Measurements from ENCODE around the gene IGSF9. TPM values are rescaled to one million over a fixed set of nuclear protein-coding genes. Genes with fewer than 3 reads are reported as not detected.

Gene IGSF9
- total RNA-seq, 4 donors from 2014 or later = 0.17 to 0.23 TPM; not detected in 2

- H3K27ac ChIP-seq (replicated peaks in 1 of 4) = no peak overlapping the region
- no peak for DNase-seq (ENCODE audit: extremely low spot score)
- H3K27me3 ChIP-seq = peaks cover 0 to 24% (median 0%) of the 10 kb centered on the region in 4 donors
- H3K36me3 ChIP-seq = no peaks in the 10 kb centered on the region
- WGBS = 90% methylated on average over 6 of the region's 6 CpGs
- intact Hi-C loops (cut with DNase I) = no loop called here
- H3K4me3 ChIP-seq = no peak overlapping the region
- H3K4me1 ChIP-seq = peaks cover 3 to 12% (median 6%) of the 10 kb centered on the region in 4 donors
- H3K9me3 ChIP-seq = no peaks in the 10 kb centered on the region
- TF ChIP-seq POLR2A (IDR thresholded peaks at IDR 0.05; ENCODE audit: low read depth) = no peak
- no peak for TF ChIP-seq EP300 (IDR thresholded peaks at IDR 0.05)
- TF ChIP-seq CTCF (IDR thresholded peaks at IDR 0.05) = no peak
- no peak for TF ChIP-seq POLR2AphosphoS5 (IDR thresholded peaks at IDR 0.05)
Observed at GRCh38 chr1:159877695-159878444, 67.5 kb downstream of the IGSF9 start.

Small RNA genes lying within 50 kb of the gene (small RNA-seq; reads per million reads assigned to genes)
- gene MIR4259 = 0 reads per million in 3 donors

Other genes with a start within 250 kb of the IGSF9 start
- under 1 TPM in 3 of 4 donors, not detected in 1; 0.17 to 0.65 (median 0.42) TPM for gene CRP, start 231.0 kb downstream of the IGSF9 start, total RNA-seq
- gene DUSP23, start 164.7 kb downstream of the IGSF9 start, total RNA-seq = 10 to 100 TPM; 43.2 to 75.2 (median 50.1) TPM
- under 1 TPM in 1 of 4 donors, not detected in 3; 0.45 TPM for gene FCRL6, start 143.3 kb downstream of the IGSF9 start, total RNA-seq
- 1 to 10 TPM; 1.9 to 8.4 (median 3.5) TPM for gene SLAMF8, start 118.7 kb downstream of the IGSF9 start, total RNA-seq
- gene VSIG8, start 83.0 kb downstream of the IGSF9 start, total RNA-seq = not detected
- under 1 TPM in 2 of 4 donors, not detected in 2; 0.17 to 0.32 TPM for gene CFAP45, start 45.4 kb downstream of the IGSF9 start, total RNA-seq
- gene TAGLN2, start 20.1 kb downstream of the IGSF9 start, total RNA-seq = 100 to 1,000 TPM; 125 to 276 (median 228) TPM
- gene SLAMF9, start 8.6 kb upstream of the IGSF9 start, total RNA-seq = not detected
- 1 to 10 TPM; 2.8 to 4.9 (median 4.6) TPM for gene PIGM, start 86.4 kb upstream of the IGSF9 start, total RNA-seq
- under 1 TPM in 1 of 4 donors, not detected in 3; 0.06 TPM for gene KCNJ10, start 124.5 kb upstream of the IGSF9 start, total RNA-seq
- gene KCNJ9, start 135.9 kb upstream of the IGSF9 start, total RNA-seq = not detected
- gene IGSF8, start 153.0 kb upstream of the IGSF9 start, total RNA-seq = 10 to 100 TPM; 12.0 to 27.0 (median 21.9) TPM
- gene ATP1A2, start 170.1 kb upstream of the IGSF9 start, total RNA-seq = 100 to 1,000 TPM; 101 to 214 (median 130) TPM
- gene ATP1A4, start 206.0 kb upstream of the IGSF9 start, total RNA-seq = 1 to 10 TPM in 1 of 4 donors, under 1 TPM in 2, not detected in 1; 0.17 to 2.1 (median 0.98) TPM
- 1 to 10 TPM; 2.9 to 4.9 (median 4.6) TPM for gene CASQ1, start 245.0 kb upstream of the IGSF9 start, total RNA-seq